Measurements from ENCODE around the gene NMNAT2. TPM values are rescaled to one million over a fixed set of nuclear protein-coding genes. Genes with fewer than 3 reads are reported as not detected.

Gene NMNAT2
- total RNA-seq, 4 donors from 2014 or later: 1.7 to 2.8 (median 2.4) TPM

DNA sequence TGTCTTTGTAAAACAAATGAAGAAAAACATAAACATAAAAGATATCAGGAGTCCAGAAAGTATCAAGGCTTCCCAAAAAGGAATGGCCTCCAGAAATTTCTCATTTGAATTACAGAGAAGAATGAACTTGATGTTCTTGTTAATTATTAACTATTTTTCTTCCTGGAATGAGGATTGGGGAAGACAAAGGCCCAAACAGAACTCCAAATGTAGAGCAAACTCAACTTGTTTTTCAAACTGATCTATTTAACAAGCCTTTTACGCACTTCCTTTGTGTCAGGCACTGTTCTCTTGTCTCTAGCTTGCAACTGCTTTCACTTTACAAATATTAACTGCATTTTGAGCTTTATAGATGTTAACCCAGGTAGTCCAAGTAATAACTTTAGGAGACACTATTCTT, 186.6 kb downstream of the NMNAT2 start:
- WGBS: 89% methylated on average over 1 of the region's 1 CpG
- Histone ChIP-seq H3K27me3 (no peaks in the 10 kb centered on the region), H3K4me1 (peaks cover 10 to 40% (median 37%) of the 10 kb centered on the region in 4 donors), H3K36me3 (peaks cover 0 to 4% (median 0%) of the 10 kb centered on the region in 4 donors), H3K27ac (replicated peaks in 1 of 4) (peak overlapping the region in 3 of 4 donors; percentile 5 to 49 (median 37)), H3K9me3 (no peaks in the 10 kb centered on the region), H3K4me3 (no peak overlapping the region)
- no peak for TF ChIP-seq POLR2A (IDR thresholded peaks at IDR 0.05; ENCODE audit: low read depth)
- TF ChIP-seq POLR2AphosphoS5 (IDR thresholded peaks at IDR 0.05): no peak
- no peak for TF ChIP-seq EP300 (IDR thresholded peaks at IDR 0.05)
- TF ChIP-seq, protein P1, sequence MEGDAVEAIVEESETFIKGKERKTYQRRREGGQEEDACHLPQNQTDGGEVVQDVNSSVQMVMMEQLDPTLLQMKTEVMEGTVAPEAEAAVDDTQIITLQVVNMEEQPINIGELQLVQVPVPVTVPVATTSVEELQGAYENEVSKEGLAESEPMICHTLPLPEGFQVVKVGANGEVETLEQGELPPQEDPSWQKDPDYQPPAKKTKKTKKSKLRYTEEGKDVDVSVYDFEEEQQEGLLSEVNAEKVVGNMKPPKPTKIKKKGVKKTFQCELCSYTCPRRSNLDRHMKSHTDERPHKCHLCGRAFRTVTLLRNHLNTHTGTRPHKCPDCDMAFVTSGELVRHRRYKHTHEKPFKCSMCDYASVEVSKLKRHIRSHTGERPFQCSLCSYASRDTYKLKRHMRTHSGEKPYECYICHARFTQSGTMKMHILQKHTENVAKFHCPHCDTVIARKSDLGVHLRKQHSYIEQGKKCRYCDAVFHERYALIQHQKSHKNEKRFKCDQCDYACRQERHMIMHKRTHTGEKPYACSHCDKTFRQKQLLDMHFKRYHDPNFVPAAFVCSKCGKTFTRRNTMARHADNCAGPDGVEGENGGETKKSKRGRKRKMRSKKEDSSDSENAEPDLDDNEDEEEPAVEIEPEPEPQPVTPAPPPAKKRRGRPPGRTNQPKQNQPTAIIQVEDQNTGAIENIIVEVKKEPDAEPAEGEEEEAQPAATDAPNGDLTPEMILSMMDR (IDR thresholded peaks at IDR 0.05): no peak
- no peak for DNase-seq (ENCODE audit: extremely low spot score)
- intact Hi-C loops (cut with DNase I): loop anchor here (5.0 kb wide), 1 partner anchor 89 kb away; no protein-coding TSS in a partner anchor

- Histone ChIP-seq H3K27me3 (no peaks in the 10 kb centered on the region), H3K9me3 (no peaks in the 10 kb centered on the region), H3K4me3 (no peak overlapping the region), H3K4me1 (peaks cover 10 to 36% (median 34%) of the 10 kb centered on the region in 4 donors), H3K36me3 (peaks cover 0 to 4% (median 0%) of the 10 kb centered on the region in 4 donors), H3K27ac (replicated peaks in 1 of 4) (peak overlapping the region in 1 of 4 donors; percentile 37)
- DNase-seq (ENCODE audit: extremely low spot score): no peak
- 97% methylated on average over 2 of the region's 2 CpGs for WGBS
- intact Hi-C loops (cut with DNase I): loop anchor here (5.0 kb wide), 1 partner anchor 88 kb away; no protein-coding TSS in a partner anchor
- no peak for TF ChIP-seq POLR2A (IDR thresholded peaks at IDR 0.05; ENCODE audit: low read depth)
- TF ChIP-seq, protein P1 (IDR thresholded peaks at IDR 0.05): no peak
- TF ChIP-seq EP300 (IDR thresholded peaks at IDR 0.05): no peak
- TF ChIP-seq POLR2AphosphoS5 (IDR thresholded peaks at IDR 0.05): no peak
Observed at GRCh38 chr1:183230413-183230812, 187.8 kb downstream of the NMNAT2 start.

DNA sequence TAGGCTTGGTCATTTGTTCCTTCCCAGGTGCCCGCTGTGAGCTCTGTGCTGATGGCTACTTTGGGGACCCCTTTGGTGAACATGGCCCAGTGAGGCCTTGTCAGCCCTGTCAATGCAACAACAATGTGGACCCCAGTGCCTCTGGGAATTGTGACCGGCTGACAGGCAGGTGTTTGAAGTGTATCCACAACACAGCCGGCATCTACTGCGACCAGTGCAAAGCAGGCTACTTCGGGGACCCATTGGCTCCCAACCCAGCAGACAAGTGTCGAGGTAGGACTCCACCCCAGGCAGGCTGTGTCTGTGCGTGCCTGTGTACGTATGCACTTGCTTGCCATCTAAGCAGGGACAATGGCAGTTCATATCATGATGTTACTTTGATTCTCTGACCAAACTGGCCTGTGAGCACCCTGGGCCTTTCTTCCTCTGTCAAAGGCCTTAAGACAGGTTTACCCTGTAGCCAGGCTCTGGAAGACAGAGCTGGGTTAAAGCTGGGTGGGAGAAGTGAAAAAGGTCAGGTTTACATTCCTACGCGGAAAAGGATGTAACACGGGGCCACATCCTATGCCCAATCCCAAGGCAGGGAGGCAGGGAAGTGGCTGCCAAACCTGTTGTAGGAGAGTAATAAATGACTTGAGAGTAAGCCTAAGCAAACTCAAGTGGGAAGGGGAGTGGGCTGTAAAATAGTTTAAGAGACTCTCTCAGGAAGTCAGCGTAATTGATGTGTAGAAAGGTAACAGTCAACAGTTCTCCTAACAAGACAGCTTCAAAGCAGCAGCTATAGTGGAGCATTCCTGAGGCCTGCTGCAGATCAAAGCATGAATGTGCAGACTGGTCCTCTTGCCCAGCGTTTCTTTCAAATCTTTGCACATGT, 189.6 kb downstream of the NMNAT2 start:
- H3K36me3 ChIP-seq: peaks cover 0 to 4% (median 0%) of the 10 kb centered on the region in 4 donors
- H3K4me3 ChIP-seq: no peak overlapping the region
- H3K4me1 ChIP-seq: peaks cover 0 to 20% (median 17%) of the 10 kb centered on the region in 4 donors
- no peak for DNase-seq (ENCODE audit: extremely low spot score)
- WGBS: 96% methylated on average over 13 of the region's 13 CpGs
- no peaks in the 10 kb centered on the region for H3K27me3 ChIP-seq
- no peaks in the 10 kb centered on the region for H3K9me3 ChIP-seq
- no peak for TF ChIP-seq POLR2A (IDR thresholded peaks at IDR 0.05; ENCODE audit: low read depth)
- TF ChIP-seq, protein P1 (IDR thresholded peaks at IDR 0.05): no peak
- TF ChIP-seq EP300 (IDR thresholded peaks at IDR 0.05): no peak
- TF ChIP-seq POLR2AphosphoS5 (IDR thresholded peaks at IDR 0.05): no peak
- intact Hi-C loops (cut with DNase I): no loop called here
- peak overlapping the region in 1 of 4 donors; percentile 12 for H3K27ac ChIP-seq (replicated peaks in 1 of 4)

- H3K4me3 ChIP-seq: no peak overlapping the region
- peaks cover 0 to 8% (median 0%) of the 10 kb centered on the region in 4 donors for H3K36me3 ChIP-seq
- WGBS: 85% methylated on average over 16 of the region's 16 CpGs
- no peaks in the 10 kb centered on the region for H3K27me3 ChIP-seq
- no peak for TF ChIP-seq EP300 (IDR thresholded peaks at IDR 0.05)
- TF ChIP-seq, protein P1 (IDR thresholded peaks at IDR 0.05): peak; percentile 73 to 87 (median 83)
- TF ChIP-seq POLR2AphosphoS5 (IDR thresholded peaks at IDR 0.05): peak in 1 of 2 donors; percentile 11
- TF ChIP-seq POLR2A (IDR thresholded peaks at IDR 0.05; ENCODE audit: low read depth): no peak
- no peaks in the 10 kb centered on the region for H3K9me3 ChIP-seq
- peaks cover 0 to 18% (median 17%) of the 10 kb centered on the region in 4 donors for H3K4me1 ChIP-seq
- H3K27ac ChIP-seq (replicated peaks in 1 of 4): peak overlapping the region in 1 of 4 donors; percentile 12
- intact Hi-C loops (cut with DNase I): no loop called here
- DNase-seq (ENCODE audit: extremely low spot score): no peak
Observed at GRCh38 chr1:183227422-183228346, 190.5 kb downstream of the NMNAT2 start.
